ENCODE data around the gene HNRNPU.
"Not testable (repeated sequence)": the region's sequence is repeated elsewhere in the genome, so short reads cannot be mapped to it uniquely, and the experiment has no call there.

Gene HNRNPU

GRCh38 chr1:244839656-244840055 is 24.7 kb downstream of the HNRNPU start:
- DNase-seq: no peak

DNA sequence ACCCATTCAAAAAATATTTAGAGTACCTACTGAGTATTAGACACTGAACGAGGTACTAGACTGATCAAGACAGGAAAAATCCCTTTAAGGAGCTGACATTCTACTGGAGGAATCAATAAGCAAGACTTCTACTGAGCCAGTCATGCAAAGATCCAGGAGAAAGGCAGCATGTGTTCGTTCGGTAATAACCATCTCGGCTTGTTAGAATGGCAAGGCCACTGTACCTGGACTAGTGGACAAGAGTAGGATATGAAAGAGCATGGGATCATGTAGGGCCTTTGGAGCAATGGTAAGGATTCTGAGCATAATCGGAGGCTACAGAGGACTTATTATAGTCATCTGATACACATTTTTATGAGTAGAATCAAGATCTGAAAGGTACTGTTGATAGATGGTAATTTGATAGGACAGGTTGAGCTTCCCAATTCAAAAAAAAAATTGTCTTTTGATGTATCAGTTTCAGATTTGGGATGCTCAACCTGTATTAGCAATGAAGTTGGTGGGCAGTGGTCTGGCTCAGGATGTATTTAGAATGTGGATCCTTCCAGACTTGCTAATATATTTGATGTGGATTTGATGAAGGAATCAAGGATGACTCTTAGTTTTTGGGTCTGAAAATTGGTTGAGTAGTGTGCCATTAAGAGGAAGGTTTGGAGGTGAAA is 26.6 kb downstream of the HNRNPU start:
- DNase-seq: no peak

DNA sequence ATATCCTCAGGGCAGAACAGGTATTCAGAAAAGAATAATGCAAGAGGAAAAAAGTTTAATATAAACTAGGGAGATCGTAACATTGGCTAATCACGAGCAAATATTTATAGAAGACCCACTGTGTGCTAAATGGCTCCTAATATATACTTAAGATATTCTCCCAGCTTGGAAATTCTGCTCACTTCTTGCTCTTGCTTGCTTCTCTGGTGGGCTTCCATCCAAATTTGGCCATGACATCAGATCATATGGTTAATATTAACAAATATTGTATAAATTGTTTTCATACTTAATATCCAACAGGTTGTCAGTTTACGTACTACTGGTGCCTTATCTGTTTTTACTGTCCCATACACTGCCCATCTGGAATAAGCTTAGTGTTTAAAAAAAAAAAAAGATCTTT is 27.8 kb downstream of the HNRNPU start:
- DNase-seq: no peak

- no peak for DNase-seq
Measured at GRCh38 chr1:244836135-244836521, 28.2 kb downstream of the HNRNPU start.

DNA sequence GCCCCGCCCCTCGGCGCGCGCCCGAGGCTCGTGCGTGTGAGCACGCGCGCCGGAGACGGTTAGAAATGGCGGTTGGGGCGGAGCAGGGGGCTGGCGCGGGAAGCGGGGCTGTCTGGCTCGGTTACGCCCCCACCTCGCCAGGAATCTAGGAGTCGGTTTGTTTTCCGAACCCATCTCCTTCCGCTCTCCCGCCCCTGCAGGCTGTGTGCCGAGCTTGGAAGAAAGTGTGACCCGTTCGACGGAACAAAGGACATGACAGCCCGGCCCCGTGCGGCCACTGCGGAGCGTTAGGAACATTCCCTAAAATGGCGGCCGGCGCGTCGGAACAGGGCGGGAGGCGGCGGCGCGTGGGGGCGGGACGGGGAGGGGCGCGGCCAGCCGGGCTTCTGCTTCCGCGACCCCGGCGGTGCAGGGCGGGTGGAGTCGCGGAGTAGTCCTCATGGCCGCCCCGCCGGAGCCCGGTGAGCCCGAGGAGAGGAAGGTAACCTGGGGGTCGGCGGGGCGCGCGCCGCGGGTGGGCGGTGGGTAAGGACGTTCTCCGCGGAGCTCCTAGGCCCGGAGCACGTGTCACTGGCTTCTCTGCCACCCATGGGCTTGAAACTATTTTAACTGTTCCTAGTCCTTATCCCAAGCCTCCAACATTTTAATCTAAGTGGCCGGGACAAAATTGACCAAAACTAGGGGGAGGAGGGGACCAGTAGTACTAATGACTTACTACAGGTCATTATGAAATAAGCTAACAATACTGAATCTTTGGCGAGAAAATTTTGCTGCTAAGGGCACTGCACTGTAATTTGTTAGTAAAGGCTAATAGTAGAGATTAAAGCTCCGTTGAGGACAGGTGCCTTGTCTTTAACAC is 28.8 kb downstream of the HNRNPU start, which contains the start of gene COX20:
TSS of gene COX20 (plus strand) at position 383 of the 859 bp plus-strand sequence. CDS start at position 440, 57 bp downstream.
- DNase-seq: peak; percentile 92

GRCh38 chr1:244834543-244835275 is 29.6 kb downstream of the HNRNPU start:
- DNase-seq: peak; percentile 92

- DNase-seq: peak; percentile 41
Measured at GRCh38 chr1:244833734-244834542, 30.4 kb downstream of the HNRNPU start.

DNA sequence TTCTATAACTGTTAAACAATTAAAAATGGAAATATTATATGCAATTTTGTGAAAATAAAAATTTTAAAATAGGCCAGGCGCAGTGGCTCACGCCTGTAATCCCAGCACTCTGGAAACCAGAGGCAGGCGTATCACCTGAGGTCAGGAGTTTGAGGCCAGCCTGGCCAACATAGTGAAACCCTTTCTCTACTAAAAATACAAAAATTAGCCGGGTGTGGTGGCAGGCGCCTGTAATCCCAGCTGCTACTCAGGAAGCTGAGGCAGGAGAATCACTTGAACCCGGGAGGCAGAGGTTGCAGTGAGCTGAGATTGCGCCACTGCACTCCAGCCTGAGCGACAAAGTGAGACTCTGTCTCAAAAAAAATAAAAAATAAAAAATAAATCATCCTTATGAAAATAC is 31.1 kb downstream of the HNRNPU start:
- DNase-seq: not testable (repeated sequence)

DNA sequence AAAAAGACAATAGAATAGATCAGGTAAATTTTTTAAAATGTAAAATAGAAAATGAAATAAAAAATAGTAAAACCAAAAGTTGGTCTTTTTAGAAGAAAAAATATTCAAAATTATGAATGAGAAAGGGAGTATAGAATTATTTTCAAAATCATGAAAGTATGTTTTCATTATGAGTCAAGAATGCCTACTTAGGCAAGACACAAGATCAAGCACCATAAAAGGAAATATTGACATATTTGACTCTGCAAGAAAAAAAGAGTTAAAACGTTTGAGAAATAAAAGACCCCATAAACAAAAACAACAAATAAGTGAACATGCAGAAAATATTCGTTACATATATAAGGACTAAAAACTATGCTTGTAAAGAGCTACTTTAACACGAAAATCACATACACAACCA is 33.7 kb downstream of the HNRNPU start:
- no peak for DNase-seq

GRCh38 chr1:244826712-244827111 is 37.6 kb downstream of the HNRNPU start:
- DNase-seq: no peak

DNA sequence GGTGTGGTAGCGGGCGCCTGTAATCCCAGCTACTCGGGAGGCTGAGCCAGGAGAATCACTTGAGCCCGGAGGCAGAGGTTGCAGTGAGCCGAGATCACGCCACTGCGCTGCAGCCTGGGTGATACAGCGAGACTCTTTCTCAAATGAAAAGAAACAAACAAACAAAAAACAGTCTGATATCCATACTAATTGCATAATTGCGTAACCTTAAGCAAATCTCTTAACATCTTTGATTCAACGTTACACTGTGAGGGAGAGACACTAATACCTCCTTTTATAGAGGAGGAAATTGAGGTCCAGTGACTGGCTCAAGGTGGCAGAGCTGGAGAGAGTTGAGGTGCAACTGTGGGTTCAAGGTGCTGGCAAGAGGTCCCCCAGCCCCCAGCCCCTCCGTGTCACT is 41.5 kb downstream of the HNRNPU start:
- DNase-seq: no peak

- DNase-seq: no peak
Measured at GRCh38 chr1:244821134-244821533, 43.2 kb downstream of the HNRNPU start.

- no peak for DNase-seq
Measured at GRCh38 chr1:244820131-244820530, 44.2 kb downstream of the HNRNPU start.

DNA sequence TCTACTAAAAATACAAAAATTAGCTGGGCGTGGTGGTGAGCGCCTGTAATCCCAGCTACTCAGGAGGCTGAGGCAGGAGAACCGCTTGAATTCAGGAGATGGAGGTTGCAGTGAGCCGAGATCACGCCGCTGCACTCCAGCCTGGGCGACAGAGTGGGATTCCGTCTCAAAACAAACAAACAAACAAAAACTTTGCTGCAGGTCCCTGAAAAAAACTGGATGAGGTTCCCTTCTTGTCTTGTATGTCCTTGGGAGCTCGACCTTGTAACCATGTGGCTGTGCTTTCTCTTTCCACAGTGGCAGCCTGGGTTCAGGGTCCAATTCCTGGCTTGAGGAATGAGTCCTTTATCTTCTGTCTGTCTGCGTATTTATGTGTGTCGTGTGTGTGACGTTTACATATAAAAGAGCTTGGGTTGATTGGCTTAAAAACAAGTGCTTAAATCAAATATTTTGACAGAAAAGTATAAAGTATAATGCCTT is 46.9 kb downstream of the HNRNPU start:
- DNase-seq: no peak

DNA sequence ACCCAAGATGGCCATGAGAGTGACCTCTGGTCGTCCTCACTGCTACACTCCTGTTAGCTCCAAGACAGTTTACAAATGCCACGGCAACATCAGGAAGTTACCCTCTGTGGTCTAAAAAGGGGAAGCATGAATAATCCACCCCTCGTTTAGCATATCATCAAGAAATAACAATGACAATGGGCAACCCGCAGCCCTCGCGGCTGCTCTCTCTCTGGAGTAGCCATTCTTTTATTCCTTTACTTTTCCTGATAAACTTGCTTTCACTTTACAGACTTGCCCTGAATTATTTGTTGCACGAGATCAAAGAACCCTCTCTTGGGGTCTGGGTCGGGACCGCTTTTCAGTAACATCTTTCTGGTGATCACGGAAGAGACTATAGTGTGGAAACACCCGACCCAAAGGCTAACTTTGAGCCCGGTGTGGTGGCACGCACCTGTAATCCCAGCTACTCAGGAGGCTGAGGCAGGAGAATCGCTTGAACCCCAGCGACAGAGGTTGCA is 48.7 kb downstream of the HNRNPU start:
- no peak for DNase-seq

- no peak for DNase-seq
Measured at GRCh38 chr1:244813327-244813726, 51.0 kb downstream of the HNRNPU start.

- no peak for DNase-seq
Measured at GRCh38 chr1:244810221-244810620, 54.1 kb downstream of the HNRNPU start.

- no peak for DNase-seq
Measured at GRCh38 chr1:244807138-244807537, 57.2 kb downstream of the HNRNPU start.

DNA sequence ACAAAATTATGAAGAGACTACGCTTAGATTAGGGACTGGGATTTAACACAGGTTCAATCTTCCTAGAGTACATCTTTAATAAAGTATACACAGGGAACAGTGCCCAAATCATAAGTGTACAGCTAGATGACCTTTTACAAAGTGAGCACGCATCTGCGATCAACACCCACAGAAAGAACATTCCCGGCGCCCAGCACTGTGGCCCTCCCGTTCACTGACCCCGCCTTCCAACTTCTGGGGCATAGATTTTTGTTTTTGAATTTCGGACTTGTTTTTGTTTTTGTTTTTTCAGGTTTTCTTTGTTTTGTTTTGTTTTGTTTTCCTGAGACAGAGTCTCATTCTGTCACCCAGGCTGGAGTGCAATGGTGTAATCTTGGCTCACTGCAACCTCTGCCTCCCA is 59.5 kb downstream of the HNRNPU start:
- no peak for DNase-seq

- DNase-seq: no peak
Measured at GRCh38 chr1:244802556-244803239, 61.6 kb downstream of the HNRNPU start.

DNA sequence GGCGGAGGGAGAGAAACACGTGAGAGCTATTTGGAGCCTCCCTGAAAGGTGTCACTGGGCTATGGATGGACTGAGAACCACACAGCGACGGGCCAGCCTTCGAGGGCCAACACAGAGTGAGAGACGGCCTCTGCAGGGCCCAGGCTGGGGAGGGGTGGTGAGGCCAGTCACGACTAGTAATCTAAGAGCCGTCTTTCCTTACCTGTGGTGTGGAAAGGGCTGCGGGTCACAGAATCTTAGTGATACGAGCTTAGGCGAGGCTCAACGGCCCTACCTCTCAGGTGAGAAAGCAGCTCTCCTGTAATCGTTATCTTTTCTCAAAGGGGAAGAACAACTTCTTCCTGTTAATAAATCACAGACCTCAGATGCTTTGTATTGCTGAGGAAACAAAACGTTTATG is 62.3 kb downstream of the HNRNPU start:
- DNase-seq: no peak

- DNase-seq: peak; percentile 7
Measured at GRCh38 chr1:244801246-244801645, 63.1 kb downstream of the HNRNPU start.

All from stimulated activated naive CD4-positive, alpha-beta T cell treated with Interleukin-2 at 50 U/mL for 16 hours (primary cell).